HG03060 (cell line): Measurements from ENCODE around the gene FARP1.

Experiments
- ATAC-seq: cut with Tn5 transposase; IDR thresholded peaks from one replicate; pipeline ENCODE4 v1.9.1; 2021; ENCODE audit warnings: low read depth, moderate number of reproducible peaks; ENCODE audit not compliant: unreplicated experiment

The FARP1 gene, protein sequence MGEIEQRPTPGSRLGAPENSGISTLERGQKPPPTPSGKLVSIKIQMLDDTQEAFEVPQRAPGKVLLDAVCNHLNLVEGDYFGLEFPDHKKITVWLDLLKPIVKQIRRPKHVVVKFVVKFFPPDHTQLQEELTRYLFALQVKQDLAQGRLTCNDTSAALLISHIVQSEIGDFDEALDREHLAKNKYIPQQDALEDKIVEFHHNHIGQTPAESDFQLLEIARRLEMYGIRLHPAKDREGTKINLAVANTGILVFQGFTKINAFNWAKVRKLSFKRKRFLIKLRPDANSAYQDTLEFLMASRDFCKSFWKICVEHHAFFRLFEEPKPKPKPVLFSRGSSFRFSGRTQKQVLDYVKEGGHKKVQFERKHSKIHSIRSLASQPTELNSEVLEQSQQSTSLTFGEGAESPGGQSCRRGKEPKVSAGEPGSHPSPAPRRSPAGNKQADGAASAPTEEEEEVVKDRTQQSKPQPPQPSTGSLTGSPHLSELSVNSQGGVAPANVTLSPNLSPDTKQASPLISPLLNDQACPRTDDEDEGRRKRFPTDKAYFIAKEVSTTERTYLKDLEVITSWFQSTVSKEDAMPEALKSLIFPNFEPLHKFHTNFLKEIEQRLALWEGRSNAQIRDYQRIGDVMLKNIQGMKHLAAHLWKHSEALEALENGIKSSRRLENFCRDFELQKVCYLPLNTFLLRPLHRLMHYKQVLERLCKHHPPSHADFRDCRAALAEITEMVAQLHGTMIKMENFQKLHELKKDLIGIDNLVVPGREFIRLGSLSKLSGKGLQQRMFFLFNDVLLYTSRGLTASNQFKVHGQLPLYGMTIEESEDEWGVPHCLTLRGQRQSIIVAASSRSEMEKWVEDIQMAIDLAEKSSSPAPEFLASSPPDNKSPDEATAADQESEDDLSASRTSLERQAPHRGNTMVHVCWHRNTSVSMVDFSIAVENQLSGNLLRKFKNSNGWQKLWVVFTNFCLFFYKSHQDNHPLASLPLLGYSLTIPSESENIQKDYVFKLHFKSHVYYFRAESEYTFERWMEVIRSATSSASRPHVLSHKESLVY

DNA sequence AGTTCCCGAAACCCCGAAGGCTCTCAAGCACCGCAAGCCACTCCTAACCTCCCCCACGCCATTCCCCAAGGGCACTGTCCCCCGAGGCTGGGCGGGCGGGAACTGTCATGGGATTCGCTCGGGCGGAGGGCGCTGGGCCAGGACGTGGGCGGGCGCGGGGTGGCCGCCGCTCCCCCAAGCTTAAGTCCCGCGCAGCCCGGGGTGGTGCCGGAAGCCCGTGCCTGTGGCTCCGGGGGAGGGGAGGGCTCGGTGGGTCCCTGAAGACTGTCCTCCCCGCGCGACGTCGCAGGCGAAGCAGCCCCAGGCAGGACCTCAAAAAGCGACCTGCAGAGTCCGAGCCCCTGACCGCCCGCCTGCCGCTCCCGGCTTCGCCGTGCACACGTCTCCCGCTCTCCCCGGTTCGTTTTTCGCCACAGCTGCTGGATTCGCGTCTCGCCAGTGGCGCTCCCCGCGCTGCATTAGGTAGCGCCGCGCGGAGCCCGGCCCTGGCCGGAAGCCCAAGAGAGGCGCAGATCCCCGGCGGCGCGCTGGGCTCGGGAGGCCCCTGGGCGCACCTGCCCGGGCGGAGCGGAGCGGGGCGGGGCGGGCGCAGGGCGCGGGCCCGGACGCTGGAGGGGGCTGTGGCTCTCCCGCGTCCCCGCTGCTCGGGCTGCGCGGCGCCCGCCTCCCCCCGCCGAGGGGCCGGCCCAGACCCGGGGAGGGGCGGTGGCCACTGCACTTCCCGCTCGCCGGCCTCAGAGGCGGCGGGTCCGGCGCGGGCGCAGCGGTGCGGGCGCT lies at the start of gene FARP1:
FARP1 (plus strand) TSS at position 715 of the 777 bp plus-strand sequence. CDS start 70,149 bp downstream, outside the sequence.
- ATAC-seq = peak; percentile 37

DNA sequence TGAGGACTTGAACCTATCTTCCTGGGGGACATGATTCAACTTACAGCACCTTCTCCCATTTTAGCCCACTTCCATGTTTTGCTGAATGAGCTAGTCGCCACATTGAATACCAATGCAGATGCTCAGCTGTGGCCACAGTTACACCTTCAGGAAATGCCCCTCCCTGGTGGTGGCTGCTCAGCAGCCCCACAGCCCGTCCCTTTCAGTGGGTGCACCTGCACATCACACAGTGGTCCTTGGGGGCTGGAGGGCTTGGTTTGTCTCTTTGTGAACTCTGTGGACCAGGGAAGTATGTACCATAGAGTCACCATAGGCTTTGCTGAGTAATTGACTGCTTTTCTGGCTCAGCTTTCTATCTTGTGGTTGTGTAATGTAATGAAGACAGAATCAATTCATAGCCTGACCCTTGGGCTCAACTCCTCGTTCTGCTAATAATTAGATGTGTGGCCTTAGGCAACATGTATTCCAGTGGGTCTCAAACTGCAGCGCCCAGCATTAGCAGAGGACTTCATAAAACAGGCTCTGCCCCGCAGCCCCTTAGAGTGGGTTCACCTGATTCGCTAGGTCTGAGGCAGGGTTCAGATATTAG lies 48.1 kb upstream of the FARP1 start:
- ATAC-seq = no peak

DNA sequence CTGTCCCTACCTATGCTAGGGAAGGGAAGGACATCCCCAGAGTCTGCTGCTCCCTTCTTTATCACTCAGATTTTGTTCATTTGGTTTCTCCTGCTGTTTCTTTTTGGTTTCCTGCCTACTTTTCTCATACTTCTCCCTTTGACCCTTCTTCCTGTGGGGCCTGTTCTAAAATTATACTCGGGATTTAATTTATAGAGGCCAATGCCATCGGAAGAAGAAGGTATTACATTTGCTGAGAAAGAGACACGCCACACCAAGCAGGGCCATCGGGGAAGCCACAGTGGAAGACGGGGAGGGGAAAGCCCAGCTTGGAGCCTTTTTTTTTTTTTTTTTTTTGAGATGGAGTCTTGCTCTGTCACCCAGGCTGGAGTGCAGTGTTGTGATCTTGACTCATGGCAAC lies 46.8 kb upstream of the FARP1 start:
- no peak for ATAC-seq

DNA sequence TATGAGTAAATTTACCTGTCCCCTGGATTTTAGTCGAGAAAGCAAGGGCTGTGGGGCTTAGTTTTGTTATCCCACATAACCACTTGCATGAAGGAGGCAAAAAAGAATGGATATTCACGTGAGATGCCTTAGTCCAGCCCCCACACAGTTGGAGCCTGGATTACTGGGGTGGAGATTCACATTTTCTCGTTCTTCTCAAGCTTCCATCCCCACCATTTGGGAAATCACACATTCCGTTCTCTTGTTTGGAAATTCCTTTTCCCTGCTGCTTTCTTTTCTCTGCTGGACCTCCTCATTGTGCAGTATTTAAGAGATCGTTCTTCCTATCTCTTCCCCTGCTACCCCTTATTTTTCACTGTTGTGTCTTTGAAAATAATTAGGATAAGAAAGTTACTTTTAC lies 45.1 kb upstream of the FARP1 start:
- no peak for ATAC-seq

DNA sequence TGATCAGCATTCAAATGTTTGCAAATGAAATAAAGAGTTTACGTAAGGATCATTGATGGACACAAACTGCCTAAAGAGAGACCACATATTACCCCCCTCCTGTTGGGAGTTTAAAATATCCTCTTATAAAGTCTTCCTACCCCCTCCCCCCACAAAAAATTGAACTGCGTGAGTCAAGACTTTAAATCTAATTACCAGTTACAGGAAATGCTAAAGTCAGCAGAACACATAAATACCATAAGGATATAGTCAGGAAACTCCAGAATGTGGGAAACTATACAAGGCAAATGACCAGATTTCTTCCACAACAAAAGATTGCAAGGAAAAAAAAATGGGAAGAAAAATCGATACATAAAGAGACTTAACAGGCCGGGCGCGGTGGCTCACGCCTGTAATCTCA lies 44.4 kb upstream of the FARP1 start:
- no peak for ATAC-seq

DNA sequence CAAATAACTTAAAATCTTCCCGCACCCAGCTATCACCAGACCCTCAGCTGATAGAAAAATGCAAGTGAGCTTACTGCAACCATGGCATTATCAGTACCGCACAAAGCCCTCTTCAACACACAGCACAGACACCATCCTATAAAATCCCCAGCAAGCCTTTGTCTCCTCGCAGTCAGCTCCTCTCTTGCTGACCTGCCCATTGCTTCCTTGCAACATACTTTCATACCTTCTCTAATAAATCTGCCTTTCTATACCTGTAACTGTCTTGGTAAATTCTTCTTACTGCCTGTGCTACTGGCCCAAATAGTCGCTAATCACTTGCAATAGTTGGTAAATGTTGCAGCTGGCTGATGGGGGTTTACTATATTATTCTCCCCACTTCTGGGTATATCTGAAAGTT lies 43.3 kb upstream of the FARP1 start:
- ATAC-seq = no peak

DNA sequence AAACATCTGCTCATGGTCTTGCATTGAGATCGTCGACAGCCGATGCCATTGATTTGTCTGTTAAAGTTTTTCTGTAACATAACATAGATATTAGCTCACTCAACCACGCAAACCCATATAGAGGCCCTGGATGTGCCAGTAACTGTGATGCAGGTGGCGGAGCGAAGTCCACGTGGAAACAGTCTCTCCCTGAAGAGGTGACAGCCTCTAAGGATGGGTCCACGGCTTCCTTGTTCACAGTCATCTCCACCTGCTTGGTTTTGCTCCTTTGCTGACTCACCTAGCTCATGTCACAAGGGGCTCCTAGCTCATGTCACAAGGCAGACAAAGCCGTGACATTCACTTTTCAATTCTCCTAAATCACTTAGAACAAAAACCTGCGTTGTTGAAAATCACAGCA lies 42.4 kb upstream of the FARP1 start:
- no peak for ATAC-seq

DNA sequence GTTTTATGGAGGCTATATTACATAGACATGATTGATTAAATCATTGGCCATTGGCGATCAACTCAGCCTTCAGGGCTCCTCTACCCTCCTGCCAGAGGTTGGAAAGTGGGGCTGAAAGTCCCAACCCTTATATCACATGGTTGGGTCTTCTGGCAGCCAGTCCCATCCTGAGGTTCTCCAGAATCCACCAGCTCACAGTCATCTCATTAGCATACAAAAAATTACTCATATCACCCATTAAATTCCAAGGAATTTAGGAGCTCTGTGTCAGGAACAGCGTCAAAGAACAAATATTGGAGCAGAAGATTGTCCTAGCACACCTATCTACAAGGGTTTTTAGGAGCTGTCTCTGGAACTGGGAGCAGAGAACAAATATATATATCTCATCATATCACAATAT lies 39.4 kb upstream of the FARP1 start:
- ATAC-seq = no peak

DNA sequence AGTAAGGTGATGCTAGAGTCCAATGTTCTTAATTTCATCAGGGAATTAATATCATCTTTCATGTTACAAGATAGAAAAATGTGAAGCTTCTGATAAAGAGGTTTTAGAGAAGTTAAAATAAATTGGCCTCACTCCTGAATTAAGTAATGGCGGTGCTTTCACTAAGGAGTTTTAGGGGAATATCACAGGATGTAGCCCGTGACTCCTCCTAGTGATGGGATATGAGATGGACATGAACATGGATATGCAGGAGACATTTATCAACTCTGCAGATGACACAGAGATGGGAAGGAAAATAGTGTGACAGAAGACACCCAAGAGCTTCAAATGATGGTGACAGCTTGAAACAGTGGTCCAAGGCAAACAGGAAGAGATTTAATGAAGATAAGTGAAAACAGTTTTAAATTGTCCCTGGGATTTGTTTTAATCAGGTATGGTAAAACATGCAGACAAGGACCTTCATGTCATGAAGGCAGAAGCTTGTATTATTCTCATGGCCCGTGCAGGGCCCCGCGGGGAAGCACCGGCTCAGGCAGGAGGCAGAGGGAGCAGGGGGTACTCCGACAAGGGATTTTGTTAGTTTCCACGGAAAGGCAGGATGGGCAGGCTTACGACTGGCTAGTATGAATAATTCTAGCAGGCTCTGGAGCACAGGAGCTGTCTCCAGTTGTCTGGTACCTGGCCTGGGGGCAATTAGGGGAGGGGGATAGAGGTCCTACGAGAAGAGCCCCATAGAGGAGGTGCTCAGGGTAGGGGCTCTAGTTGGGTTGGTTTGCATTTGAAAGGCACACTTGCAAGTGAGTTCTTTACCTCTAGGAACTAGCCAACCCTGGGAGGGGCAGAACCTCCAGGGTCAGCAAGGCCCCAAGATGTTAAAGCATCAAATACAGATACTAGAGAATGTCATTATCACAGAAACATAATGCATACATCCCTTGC lies 38.7 kb upstream of the FARP1 start:
- ATAC-seq = no peak

DNA sequence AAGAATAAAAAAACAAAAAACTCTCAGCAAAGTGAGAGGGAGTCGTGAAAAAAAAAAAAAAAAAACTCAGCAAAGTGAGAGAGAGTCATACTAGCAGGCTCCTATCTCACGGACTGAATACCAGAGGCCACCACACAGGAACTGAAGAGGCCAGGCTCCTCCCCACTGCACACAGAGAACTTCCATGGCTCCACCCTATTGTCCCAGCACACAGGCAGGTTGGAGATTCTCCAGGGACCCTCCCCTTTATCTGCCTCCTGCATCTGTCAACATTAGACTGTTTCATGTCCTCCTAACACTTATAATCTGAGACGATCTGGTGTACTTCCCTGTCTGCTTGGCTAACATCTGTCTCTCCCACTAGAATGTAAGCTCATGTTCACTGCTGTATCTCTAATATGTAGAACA lies 37.0 kb upstream of the FARP1 start:
- ATAC-seq = no peak

DNA sequence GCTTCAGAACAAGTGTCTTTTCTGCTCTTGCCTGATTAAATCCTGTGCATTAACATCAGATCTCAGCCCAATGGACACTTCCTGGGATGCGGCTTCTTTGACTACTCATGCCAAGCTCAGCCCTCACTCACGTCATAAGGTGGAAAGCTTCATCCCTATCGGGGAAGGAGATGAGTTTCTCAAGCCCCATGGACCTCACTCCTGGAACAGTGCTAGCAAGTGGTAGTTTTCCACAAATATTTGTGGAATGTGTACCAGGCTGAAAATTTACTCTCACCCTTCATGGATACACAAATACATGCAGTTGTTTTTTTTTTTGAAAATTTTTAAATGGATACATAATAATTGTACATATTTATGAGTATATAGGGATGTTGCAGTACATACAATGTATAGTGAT lies 34.6 kb upstream of the FARP1 start:
- ATAC-seq = no peak

DNA sequence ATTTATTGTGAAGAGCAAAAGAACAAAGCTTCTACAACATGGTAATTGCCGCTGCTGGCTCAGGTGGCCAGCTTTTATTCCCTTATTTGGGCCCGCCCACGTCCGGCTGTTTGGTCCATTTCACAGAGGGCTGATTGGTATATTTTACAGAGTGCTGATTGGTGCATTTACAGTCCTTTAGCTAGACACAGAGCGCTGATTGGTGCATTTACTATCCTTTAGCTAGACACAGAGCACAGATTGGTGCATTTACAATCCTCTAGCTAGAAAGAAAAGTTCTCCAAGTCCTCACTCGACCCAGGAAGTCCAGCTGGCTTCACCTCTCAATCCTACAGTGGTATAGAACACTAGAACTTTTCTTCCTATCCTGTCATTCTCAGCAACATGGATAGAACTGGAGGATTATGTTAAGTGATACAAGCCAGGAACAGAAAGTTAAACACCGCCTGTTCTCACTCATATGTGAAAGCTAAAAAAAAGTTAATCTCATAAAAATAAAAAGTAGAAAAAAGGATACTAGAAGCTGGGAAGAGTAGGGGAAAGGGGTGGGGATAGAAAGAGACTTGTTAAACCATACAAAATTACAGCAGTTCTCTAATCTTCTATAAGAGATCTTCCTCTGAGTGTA lies 33.6 kb upstream of the FARP1 start:
- no peak for ATAC-seq

DNA sequence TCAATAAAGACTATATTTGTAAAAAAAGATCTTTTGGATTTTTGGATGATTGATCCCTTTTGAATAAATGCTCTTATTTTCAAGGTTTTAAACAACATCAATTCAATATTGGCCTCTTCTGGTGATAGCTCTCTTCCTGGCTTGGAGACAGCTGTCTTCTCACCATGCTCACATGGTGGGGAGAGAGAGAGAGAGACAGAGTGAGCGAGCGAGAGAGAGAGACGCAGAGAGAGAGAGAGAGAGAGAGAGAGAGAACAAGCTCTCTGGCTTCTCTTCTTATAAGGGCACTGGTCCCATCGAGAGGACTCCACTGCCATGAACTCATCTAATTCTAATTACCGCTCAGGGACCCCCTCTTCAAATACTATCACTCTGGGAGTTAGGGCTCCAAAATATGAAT lies 32.1 kb upstream of the FARP1 start:
- ATAC-seq = no peak

DNA sequence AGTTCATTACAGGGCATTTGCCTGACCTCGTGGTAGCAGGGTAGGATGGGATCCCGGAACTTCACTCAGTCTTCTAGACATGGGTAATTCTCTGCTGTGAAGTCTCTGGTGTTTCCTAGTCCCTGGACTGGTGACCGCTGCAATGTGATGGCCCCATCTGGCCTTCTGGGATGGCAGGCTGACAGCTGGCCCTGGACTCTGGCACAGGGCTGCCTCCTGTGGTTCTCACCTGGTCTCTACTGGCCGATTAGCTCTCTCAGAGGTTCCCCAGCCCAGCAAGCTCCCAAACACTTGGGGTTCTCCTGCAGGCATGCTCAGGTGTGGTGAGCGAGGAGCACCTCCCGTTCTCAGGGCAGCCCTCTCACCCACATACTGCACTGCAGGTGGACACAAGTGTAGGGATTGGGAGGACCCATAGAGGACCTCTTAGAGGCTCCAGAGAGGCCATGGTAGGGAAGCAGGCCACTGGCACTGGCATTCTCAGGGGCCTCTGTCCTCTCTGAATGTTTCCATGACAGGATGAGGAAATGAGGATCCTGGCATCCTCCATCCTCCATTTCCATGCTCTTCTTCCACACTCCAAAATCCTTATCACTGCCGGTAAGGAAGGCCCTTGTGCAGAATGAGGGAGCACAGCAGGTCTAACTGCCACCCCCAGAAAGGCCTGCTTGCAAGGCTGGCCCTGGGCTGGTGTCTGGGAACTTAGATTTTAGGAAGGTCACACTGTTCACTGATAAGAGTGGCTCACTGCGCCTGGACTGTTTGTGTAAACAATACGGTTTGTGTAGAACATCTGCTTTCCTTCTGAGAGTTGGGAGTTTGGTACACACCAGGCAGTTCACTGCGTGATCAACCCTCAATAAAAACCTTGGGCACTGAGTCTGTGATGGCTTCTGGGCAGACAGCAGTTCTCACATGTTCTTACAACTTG lies 31.5 kb upstream of the FARP1 start:
- no peak for ATAC-seq

DNA sequence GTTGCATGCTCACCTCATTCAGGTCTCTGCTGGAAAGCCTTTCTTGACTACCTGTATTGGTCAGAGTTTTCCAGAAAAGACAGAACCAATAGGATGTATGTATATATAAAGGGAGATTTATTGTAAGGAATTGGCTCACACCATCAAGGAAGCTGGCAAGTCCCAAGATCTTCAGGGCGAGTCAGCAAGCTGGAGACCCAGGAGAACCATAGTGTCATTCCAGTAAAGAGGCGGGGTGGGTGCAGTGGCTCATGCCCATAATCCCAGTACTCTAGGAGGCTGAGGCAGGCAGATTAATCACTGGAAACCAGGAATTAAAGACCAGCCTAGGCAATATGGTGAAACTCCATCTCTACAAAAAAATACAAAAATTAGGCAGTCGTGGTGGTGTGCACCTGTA lies 30.4 kb upstream of the FARP1 start:
- ATAC-seq = no peak

DNA sequence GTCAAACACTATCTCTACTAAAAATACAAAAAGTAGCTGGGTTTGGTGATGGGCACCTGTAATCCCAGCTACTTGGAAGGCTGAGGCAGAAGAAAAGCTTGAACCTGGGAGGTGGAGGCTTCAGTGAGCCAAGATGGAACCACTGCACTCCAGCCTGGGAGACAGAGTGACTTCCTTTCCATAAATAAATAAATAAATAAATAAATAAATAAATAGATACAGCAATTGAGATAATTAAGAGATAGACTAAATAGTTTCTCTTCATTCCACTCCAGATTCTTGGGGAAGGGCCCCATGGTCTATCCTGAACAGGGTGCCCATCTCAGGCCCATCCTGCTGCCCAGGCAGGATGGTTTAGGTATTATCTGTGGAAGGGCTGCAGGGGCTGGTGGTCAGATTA lies 24.0 kb upstream of the FARP1 start:
- ATAC-seq = no peak

DNA sequence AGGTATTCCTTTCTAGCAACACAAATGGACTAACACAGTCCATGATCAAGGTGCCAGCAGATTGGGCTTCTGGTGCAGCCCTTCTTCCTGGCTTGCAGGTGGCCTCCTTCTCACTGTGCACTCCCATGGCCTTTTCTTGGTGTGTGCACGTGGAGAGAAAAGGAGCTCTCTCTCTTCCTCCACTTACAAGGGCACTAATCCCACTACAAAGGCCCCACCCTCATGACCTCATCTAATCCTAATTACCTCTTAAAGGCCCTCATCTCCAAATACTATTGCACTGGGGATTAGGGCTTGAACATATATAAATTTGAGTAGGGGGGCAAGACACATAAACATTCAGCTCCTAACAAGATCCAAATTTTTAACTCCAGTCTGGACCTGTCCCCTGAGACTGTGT lies 19.7 kb upstream of the FARP1 start:
- no peak for ATAC-seq
